HG03378 (cell line): ENCODE results near the gene ST6GALNAC4.
"Not testable (repeated sequence)": the region's sequence is repeated elsewhere in the genome, so short reads cannot be mapped to it uniquely, and the experiment has no call there.

Experiments
- ATAC-seq: cut with Tn5 transposase; IDR thresholded peaks from one replicate; pipeline ENCODE4 v1.9.1; 2021; ENCODE audit warnings: mild to moderate bottlenecking, moderate library complexity; ENCODE audit not compliant: unreplicated experiment

Gene ST6GALNAC4

DNA sequence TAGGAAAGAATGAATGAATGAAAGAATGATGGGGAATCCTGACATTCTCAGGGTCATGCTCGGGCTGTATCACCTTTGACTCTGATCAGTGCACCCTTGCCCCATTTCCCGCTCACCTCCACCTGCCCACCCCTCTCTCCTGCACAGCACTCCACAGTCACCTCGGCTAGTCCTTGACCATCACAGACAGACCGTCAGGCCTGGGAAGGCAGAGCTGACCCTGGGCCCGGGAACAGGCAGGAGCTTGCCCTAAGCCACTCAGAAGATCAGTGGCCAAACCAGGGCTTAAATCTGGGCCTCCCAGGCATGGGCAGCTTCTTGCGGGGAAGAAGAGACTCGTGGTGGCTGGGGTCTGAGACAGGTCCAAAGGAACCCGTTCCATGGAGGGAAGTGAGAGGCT, 21.0 kb downstream of the ST6GALNAC4 start:
- ATAC-seq = no peak

DNA sequence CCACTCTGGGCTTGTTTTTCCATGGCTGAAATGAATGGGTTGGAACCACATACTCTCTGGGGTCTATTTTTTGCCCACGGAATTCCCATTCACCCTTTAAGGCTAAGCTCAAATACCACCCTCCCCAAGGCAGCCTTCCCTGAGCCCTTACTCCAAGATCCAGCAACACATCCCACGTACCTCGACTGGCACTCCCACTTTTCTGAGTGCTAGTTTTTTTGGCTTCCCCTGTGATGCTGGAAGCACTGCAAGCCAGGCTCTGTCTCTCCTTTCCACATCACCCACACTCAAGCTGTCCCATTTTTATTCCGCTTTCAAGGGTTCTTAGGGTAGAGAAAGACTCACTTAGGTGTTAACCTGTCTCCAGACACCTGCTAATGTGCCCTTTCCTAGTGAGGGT, 23.4 kb downstream of the ST6GALNAC4 start:
- no peak for ATAC-seq

DNA sequence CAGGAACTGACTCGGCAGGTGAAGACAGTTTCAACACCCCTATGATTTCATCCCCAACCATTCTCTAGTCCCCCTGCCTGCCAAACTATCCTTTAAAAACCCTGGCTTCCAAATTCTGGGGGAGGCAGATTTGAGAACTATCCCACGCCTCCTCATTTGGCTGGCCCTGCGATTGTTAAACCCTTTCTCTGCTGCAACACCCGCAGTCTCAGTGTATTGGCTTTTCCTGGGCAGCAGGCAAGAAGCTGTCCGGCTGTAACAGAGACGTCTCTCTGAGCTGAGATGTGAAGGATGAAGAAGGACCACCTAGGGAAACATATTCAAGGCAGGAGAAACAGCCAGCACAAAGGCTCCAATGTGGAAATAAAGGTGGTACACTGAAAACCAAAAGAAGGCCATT, 24.0 kb downstream of the ST6GALNAC4 start:
- no peak for ATAC-seq

DNA sequence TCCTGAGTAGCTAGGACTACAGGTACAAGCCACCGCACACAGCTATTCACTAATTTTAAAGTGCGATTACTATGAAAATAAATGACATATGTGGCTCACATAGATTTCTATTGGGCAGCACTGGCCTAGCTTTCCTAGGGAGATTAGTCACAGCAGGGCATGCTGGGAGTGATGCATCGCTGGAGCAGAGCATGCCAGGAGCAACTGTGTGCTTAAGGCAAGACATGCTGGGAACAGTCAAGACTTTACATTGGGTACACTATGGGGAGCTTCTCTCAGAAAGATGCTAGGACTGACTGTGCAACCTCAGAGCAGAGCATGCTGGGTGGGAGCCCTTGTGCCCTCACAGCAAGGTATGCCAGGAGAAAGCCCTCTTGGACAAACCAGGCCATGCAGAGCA, 26.8 kb downstream of the ST6GALNAC4 start:
- no peak for ATAC-seq

DNA sequence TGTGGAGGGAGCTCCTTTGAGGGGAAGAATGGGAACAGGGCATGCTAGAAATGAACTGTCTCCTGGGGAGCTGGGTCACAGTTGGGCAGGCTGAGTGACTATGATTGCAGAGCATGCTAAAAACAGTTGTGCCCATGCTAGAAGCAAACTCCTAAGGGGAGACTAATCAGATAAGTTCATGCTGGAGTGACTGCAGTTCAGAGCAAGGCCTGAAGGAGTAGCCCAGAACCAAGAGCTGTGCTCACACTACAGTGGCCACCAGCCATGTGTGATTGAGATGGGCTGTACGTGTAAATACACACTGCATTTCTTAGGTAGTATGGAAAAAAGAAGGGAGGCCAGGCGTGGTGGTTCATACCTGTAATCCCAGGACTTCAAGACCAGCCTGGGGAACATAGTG, 29.0 kb downstream of the ST6GALNAC4 start:
- ATAC-seq = no peak

DNA sequence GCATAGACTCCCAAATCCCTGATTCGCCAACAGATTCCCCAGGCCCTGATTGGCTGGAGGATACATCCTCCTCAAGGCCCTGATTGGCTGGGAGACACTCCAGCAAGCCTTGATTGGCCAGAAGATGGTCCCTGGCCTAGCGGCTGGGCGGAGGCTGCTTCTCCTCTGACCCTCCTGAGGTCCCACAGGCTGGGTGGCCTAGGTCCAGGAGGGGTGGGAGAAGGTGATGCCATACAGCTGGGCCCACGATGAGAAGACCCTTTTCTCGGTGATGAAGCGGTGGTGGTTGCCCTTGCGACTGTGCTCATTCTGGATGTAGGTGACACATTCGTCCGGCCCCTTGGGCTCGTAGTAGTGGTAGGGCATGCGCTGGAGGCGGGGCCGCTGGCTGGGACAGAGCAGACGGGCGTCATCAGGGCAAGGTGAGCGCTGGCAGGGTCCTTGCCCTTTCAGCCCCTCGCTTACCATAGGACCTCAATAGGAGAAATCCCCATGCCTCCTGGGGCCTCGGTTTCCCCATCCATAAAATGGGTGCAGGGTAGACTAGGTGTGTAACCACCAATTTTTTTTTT, 30.4 kb downstream of the ST6GALNAC4 start:
- ATAC-seq = no peak

DNA sequence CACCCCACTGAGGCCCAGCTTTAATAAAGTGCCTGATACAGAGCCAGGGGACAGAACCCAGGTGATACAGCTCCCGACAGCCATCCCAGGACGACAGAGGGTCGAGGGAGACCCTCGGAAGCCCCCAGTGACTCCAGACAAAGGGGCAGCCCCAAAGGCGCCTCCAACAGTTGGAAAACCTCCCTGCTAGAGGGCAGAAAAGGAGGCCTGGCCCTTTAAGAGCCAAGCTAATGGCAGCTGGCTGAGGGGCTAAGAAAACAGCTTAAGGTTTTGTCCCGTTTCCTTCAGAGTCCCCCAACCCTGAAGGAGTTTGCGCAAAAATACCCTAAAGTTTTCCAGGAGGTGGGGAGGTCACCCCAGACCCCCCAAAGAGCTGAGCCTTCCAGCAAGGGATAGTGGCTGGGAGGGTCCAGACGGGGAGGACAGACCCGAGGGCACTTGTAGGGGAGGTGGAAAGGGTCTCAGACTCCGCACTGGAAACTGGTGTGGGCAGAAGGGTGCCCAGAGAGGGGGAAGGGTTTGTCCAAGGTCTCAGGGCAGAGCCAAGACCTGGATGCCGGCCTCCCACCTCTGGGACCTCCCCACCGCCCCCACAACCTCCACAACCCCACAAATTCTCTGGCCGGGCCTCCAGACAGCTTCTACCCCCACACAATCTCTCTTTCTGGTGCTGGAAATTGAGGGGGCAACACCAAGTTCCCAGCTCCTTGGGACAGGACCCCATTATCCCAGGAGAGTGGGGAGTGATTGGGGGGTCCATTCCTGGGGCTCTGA, 31.1 kb downstream of the ST6GALNAC4 start:
- no peak for ATAC-seq

DNA sequence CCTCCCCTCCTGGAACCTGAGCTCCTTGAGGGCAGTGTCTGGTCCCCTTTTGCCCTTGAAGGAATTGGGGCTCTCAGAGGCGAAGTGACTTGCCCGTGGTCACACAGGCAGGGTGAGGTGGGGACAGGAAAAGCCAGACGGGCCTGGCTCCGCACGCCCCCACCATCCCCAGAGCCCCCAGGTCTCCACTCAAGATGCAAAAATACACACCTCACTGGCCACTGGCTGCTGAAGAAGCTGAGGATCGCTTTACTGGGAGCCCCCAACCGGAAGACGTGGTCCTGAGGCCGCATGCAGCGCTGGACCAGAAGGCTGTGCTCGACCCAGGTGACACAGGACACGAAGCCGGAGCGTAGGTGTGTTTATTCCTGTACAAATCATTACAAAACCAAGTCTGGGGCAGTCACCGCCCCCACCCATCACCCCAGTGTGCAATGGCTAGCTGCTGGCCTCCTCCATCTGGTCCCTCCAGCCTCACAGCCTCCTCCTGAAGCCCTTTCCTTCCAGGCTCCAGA, 31.8 kb downstream of the ST6GALNAC4 start:
- ATAC-seq = no peak

DNA sequence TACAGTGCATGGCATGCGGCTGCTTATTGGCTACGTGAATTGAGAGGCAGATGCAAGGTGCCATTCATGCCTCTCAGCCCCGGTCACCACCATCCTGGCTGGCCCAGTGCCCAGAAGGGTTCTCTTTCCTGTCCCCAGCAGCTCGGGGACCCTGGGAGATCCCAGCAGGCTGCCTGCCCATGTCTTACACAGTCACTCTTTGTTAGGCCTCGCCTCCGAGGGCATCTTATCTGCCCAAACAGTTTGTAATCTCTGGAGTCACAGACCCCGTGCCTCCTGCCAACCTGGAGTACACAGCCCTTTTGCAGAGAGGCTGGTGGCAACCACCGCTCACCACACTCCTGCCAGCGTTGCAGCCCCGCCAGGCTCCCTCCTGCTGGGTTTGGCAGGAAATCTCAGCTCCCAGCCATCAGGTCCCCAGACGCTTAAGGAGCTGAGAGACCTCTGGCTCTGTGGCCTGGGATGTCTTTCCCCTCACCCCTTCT, 32.4 kb downstream of the ST6GALNAC4 start:
- no peak for ATAC-seq

DNA sequence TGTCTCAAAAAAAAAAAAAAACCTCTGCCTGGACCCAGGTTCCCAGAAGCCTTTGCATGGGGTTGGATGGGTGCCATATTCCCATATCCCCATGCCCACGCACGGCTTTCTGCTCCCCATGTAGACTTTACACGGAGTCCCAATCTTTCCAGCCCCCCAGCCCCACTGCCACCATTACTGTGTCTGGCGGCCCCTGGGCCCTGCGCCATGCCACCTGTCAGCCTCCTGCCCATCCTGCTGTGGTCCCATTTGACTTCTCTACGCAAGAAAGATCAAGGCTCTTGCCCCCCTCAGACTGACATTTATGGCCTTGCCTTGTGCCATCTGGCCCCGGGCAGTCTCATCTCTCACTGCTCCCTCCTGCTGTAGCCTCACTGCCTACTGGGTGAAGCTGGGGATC, 32.9 kb downstream of the ST6GALNAC4 start:
- no peak for ATAC-seq

DNA sequence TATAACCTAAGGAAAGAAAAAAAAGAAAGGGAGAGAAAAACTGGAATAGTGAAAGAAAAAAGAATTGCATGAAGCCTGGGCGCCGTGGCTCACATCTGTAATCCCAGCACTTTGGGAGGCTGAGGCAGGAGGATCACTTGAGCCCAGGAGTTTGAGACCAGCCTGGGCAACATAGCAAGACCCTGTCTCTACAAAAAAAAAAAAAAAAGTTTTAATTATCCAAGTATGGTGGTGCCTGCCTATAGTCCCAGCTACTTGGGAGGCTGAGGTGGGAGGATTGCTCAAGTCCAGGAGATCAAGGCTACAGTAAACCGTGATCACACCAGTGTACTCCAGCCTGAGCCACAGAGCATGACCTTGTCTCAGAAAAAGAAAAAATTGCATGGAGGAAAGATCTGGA, 35.1 kb downstream of the ST6GALNAC4 start:
- ATAC-seq = not testable (repeated sequence)

DNA sequence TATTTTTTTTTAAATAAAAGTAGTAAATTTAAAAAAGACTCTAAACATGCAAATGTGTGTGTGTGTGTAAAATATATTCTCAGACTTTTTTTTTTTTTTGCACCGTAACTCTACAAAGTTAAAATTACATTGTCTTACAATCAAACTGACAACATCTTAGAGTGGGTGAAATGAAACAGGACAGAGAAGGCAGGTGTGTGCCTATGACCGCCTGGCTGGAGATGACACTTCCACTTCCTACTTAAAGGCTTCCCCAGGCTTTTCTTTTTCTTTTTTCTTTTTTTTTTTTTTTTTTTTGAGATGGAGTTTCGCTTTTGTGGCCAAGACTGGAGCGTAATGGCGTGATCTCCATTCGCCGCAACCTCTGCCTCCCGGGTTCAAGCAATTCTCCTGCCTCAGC, 36.7 kb downstream of the ST6GALNAC4 start:
- ATAC-seq = no peak

DNA sequence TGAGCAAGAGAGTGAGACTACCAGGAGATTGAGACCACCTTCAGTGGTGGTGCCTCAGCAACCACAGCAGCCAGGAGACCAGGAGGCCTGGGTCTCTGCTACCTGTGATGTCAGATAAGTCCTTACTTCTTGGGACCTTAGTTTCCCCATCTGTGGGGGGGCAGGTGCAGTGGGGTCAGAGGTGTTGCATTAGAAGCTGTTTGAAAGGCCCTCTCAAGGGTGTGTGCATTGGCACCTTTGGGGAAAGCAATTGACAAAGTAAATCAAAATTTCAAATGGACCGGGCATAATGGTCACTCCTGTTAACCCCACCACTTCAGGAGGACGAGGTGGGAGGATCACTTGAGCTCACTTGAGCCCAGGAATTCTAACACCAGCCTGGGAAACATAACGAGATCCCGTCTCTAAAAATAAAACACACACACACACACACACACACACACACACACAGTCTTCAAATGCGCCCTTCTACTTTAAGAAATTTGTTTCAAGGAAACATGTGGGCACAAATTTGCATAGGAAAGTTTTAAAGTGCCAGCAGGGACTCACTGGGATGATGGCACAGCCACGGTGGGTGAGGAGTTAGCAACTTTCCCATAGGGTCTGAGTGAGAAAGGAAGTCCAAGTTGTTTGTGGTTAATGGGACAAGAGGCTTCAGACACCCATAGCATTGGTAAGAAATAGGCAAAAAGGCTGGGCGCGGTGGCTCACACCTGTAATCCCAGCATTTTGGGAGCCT, 38.0 kb downstream of the ST6GALNAC4 start:
- no peak for ATAC-seq

DNA sequence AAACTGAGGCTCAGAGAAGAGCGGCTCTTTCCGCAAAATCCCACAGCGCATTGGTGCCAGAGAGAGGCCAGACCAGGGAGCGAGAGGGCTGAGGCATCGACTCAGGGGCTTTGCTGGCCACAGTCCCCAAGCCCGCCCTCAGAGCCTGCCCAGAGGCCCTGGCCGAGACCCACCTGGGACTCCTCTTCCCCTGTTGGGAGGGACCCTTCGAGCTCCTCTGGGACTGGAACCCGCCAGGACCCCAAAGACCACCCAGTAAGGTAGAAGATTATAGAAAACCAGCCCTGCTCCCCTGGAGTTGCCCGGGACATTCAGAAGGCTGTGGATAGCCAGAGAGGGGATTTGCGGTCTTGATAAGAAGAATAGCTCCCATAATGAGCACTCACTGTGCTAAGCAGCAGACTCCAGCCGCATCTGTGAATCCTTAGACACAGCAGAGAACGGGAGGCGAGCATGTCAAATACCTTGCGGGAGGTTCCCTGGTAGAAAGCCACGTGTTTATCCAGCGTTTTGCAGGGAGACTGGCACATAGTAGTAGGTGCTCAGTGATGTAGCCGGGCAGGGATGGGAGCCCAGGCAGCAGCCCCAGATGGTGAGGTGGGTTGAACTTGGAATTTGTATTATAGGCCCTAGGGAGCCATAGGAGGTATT, 38.7 kb downstream of the ST6GALNAC4 start:
- ATAC-seq = no peak

DNA sequence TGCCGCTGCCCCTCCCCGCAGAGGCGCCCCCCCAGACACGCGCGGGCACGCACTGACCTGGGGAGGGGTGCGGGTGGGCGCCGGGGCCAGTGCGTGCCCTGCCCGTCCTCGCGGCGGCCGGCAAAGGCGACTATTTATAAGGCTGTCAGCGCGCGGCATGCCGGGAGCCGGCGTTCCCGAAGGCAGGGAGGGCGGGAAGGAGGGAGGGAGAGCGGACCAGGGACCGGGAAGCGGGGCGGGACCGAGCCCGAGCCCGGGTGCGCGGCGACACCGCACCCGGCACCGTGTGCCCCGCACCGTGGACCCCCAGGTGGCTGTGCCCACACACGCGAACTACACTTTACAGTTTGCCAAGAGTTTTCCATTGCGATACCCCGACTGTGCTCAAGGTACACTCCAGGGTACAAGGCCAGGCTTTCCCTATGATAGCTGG, 39.3 kb downstream of the ST6GALNAC4 start, which contains the start of gene AK1:
Gene AK1, minus strand, starts transcription at position 110 of the 433 bp plus-strand sequence. CDS start 3,058 bp downstream, outside the sequence.
- ATAC-seq = no peak

DNA sequence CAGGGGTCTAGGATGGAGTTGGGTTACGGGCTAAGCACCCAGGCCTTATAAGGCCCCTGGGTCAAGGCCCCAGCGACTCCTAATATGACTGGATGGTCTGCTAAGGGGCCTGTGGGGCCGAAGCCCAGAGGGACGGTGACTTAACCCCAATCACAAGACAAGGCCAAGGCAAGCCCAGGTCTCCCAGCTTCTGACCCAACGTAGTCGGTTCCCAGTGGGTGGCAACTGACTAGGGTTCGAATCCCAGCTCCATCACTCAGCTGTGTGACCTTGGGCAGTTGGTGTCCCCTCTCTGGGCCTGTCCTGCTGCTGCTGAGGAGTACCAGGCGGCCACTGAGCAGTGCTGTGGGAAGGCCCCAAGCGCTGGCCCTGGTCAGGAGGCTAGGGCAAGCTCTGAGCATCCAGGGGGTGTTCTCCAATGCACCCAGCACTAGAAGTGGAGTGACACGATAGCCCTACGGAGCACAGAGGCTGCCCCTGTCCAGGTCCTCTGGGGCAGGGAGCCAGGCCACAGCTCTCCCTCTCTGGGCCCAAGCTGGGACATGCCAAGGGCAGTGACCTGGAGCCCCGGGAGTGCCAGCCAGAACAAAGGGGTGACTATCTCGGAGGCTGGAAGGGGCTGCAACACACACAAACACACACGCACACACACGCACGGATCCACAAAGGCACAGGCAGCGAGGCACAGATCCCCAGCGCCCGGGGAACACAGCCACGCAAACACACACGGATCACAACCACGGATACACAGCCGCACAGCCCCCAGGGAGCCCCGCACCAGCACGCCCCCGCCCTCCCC, 39.9 kb downstream of the ST6GALNAC4 start:
- no peak for ATAC-seq

DNA sequence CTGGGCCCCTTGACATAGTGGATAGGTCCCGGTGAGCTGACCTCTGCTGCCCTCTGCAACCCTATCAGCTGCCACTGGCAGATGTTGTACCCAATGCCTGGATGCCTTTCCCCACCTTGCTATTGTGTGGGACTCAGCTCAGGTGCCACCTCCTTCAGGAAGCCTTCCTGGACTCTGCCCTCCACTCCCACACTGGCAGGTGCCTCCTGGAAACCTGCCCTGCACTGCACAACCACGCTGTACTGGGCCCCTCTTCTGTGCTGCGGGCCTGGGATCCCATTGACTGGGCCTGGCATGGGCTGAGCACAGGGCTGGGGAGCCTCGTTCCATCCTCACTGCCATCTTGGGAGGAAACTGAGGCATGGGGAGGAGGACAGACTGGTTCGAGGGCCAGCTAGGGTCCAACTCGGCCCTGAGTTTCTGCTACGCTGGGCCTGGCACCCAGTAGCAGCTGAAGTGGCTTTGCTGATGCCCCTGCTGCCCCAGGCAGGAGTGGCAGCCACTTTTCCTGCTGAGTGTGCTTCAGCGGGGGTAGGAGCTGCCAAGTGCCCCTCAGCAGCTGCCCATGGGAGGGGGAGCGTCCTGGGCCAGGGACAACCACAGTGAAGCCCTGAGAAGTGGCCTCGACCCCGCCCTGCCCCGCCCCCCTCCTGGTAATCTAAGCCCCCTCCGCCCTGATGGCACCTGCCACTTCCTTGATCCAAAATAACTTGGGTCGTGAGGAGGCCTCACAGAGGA, 40.6 kb downstream of the ST6GALNAC4 start:
- ATAC-seq = no peak

DNA sequence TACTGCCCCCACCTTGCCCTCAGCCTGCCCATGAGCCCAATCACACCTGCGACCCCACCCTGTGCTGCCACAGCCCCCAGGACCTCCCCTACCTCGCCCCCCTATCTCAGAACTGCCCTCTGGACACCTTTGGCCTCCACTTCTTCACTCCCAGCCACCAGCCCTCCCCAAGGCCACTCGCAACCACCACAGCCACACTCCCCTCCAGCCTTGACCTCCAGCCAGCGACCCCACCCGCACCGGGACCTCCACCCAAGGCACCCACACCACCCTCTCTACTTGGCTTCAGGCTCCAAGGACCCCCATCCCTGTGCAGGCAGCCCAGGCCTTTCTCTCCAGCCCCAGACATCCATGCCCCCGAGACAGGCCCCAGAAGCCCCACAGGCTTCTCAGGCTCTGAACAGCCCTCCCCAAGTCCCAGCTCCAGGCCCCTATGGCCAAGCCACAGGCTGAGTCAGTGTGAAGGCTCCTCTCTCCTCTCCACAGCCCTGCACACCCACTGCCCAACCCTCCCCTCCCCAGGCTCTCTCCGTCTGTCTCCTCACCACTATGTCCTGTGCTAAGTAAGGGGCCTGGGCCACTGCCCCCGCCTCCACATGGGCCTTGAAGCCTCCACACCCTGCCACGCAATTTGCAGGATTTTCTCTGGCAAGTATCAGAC, 41.4 kb downstream of the ST6GALNAC4 start:
- ATAC-seq = no peak
